ENCODE data around the gene STAB2.

Gene STAB2

GRCh38 chr12:103736572-103736971 is 149.5 kb downstream of the STAB2 start:
- no peak for TF ChIP-seq CTCF (IDR thresholded peaks at IDR 0.05)

- no peak for TF ChIP-seq CTCF (IDR thresholded peaks at IDR 0.05)
Measured at GRCh38 chr12:103737881-103738280, 150.8 kb downstream of the STAB2 start.

- TF ChIP-seq CTCF (IDR thresholded peaks at IDR 0.05) = no peak
Measured at GRCh38 chr12:103742349-103742932, 155.4 kb downstream of the STAB2 start.

GRCh38 chr12:103743788-103744187 is 156.7 kb downstream of the STAB2 start:
- TF ChIP-seq CTCF (IDR thresholded peaks at IDR 0.05) = no peak

GRCh38 chr12:103745962-103746361 is 158.9 kb downstream of the STAB2 start:
- TF ChIP-seq CTCF (IDR thresholded peaks at IDR 0.05) = no peak

- TF ChIP-seq CTCF (IDR thresholded peaks at IDR 0.05) = no peak
Measured at GRCh38 chr12:103748002-103748401, 160.9 kb downstream of the STAB2 start.

- no peak for TF ChIP-seq CTCF (IDR thresholded peaks at IDR 0.05)
Measured at GRCh38 chr12:103748875-103749274, 161.8 kb downstream of the STAB2 start.

GRCh38 chr12:103751171-103751570 is 164.1 kb downstream of the STAB2 start:
- TF ChIP-seq CTCF (IDR thresholded peaks at IDR 0.05) = no peak

All from LNCAP (cell line).